HG03432 (cell line): Measurements from ENCODE around the gene TMEM39A.

ENCODE experiments used
- ATAC-seq: cut with Tn5 transposase; IDR thresholded peaks from one replicate; pipeline ENCODE4 v1.9.1; 2021; ENCODE audit warnings: mild to moderate bottlenecking, moderate library complexity; ENCODE audit not compliant: unreplicated experiment

Gene TMEM39A

GRCh38 chr3:119401503-119402440 lies 61.6 kb downstream of the TMEM39A start:
- peak; percentile 78 for ATAC-seq

DNA sequence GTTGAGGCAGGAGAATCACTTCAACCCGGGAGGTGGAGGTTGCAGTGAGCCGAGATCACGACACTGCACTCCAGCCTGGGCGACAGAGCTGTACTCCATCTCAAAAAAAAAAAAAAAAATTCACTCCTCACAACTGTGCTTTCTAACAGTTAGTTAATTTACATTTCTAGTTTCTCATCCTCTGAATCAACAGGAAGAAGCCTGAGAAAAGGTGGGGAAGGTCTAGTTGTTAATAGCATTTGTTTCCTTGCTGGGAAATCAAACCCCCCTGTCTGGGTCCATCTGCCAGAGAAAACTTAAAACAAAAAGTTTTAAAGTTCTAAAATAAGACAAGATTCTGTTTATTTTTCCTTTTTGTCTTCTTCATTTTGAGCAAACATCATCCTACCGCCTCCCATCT lies 62.3 kb downstream of the TMEM39A start:
- peak; percentile 70 for ATAC-seq

GRCh38 chr3:119400466-119400865 lies 62.9 kb downstream of the TMEM39A start:
- no peak for ATAC-seq

GRCh38 chr3:119396870-119397269 lies 66.5 kb downstream of the TMEM39A start:
- no peak for ATAC-seq

DNA sequence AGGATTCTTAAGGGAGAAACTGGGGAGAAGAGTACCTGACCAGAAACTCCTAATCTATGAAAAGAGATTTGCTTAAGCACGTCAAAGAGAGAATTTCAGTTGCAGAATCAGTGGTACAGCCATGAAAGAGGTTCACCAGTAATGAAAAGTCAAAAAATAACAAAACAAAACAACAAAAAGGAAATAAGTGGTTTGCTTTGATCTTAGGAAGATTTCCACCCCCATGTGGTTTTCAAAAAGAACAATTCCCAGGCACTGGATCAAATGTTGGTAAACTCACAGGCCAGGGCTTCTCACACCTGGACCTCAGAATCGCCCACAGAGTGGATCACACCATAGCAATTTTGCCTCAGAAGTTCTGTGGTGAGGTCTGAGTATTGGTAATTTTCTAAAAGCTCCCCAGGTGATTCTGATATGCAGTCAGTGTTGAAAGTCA lies 67.5 kb downstream of the TMEM39A start:
- ATAC-seq = peak; percentile 83

DNA sequence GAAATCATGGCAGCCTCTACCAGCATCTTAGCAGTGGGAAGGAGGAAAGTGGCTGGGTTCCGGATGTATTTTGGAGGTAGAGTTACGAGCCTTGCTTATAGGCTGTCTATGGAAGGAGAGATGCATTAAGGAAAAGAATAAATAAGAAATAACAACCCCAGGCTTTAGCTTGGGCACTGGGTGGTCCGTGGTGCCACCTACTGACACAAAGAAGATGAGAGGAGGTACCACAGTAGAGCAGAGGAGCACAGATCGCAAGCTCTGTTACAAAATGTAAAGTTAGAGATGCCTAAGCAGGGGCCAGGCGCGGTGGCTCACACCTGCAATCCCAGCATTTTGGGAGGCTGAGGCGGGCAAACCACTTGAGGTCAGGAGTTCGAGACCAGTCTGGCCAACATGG lies 74.8 kb downstream of the TMEM39A start:
- no peak for ATAC-seq

GRCh38 chr3:119382134-119382533 lies 81.3 kb downstream of the TMEM39A start:
- no peak for ATAC-seq

- no peak for ATAC-seq
Observed at GRCh38 chr3:119380697-119381096, 82.7 kb downstream of the TMEM39A start.
